Measurements from ENCODE around the gene PROK1.

PROK1 gene

GRCh38 chr1:110455151-110455550, 4.2 kb downstream of the PROK1 start:
- DNase-seq (ENCODE audit: low read depth) = no peak
- TF ChIP-seq CTCF (IDR thresholded peaks at IDR 0.05; ENCODE audit: insufficient read depth, low read depth, low read length, missing control alignments) = no peak
- no peak overlapping the region for H3K4me3 ChIP-seq (ENCODE audit: low read length)

- no peak for TF ChIP-seq CTCF (IDR thresholded peaks at IDR 0.05; ENCODE audit: insufficient read depth, low read depth, low read length, missing control alignments)
- no peak overlapping the region for H3K4me3 ChIP-seq (ENCODE audit: low read length)
- DNase-seq (ENCODE audit: low read depth) = no peak
These were observed 6.3 kb downstream of the PROK1 start for GRCh38 chr1:110457206-110457605.

- peak; percentile 99 for TF ChIP-seq CTCF (IDR thresholded peaks at IDR 0.05; ENCODE audit: insufficient read depth, low read depth, low read length, missing control alignments)
- no peak overlapping the region for H3K4me3 ChIP-seq (ENCODE audit: low read length)
- DNase-seq (ENCODE audit: low read depth) = peak; percentile 76
These were observed 9.6 kb downstream of the PROK1 start for GRCh38 chr1:110460253-110461220.

- H3K4me3 ChIP-seq (ENCODE audit: low read length) = no peak overlapping the region
- TF ChIP-seq CTCF (IDR thresholded peaks at IDR 0.05; ENCODE audit: insufficient read depth, low read depth, low read length, missing control alignments) = no peak
- DNase-seq (ENCODE audit: low read depth) = no peak
These were observed 11.1 kb downstream of the PROK1 start for GRCh38 chr1:110462093-110462492.

- no peak for TF ChIP-seq CTCF (IDR thresholded peaks at IDR 0.05; ENCODE audit: insufficient read depth, low read depth, low read length, missing control alignments)
- no peak for DNase-seq (ENCODE audit: low read depth)
These were observed 12.0 kb downstream of the PROK1 start for GRCh38 chr1:110462964-110463363.

GRCh38 chr1:110463725-110464124, 12.8 kb downstream of the PROK1 start:
- peak; percentile 69 for DNase-seq (ENCODE audit: low read depth)
- no peak overlapping the region for H3K4me3 ChIP-seq (ENCODE audit: low read length)
- TF ChIP-seq CTCF (IDR thresholded peaks at IDR 0.05; ENCODE audit: insufficient read depth, low read depth, low read length, missing control alignments) = no peak

More at GRCh38 chr1:110462964-110463363, 12.0 kb downstream of the PROK1 start:
- H3K4me3 ChIP-seq (ENCODE audit: low read length) = no peak overlapping the region

Measured in epithelial cell of esophagus (primary cell).